K562 (cell line): ENCODE measurements around the gene IL11. TPM values are rescaled to one million over a fixed set of nuclear protein-coding genes. Genes with fewer than 3 reads are reported as not detected.

Source experiments
- ATAC-seq: fragments of 200-7000 bp; cut with Tn5 transposase; 3 replicates; pipeline ENCODE4 v1.9.1; 2020; ENCODE audit warnings: moderate library complexity
- BruUV-seq: library from RNA; stranded (reverse); fragments of 400-500 nt; replicated peaks from 2 replicates; lab custom pipeline; 2021; lab: Mats Ljungman, UMichigan
- CTCF ChIA-PET: fragments of 300-600 bp; formaldehyde crosslinking; extraction: SDS; loops from one replicate; lab custom pipeline; 2021; ENCODE audit warnings: low intra/inter-chr PET ratio; lab: Yijun Ruan, JAX
- POLR2A ChIA-PET: fragments of 300-600, 350-650 bp; sonication (Branson Sonifier 250); formaldehyde crosslinking; extraction: SDS; loops from one replicate; lab custom pipeline; 2021; ENCODE audit warnings: antibody characterized with exemption, inconsistent platforms; lab: Yijun Ruan, JAX
- DNase-seq, 4 experiments: peaks; one replicate each; pipeline versions ENCODE4 v3.0.0 to v3.0.0-alpha.2; 2011 to 2018; ENCODE audit warnings: low spot score in 3 of 4, mixed read lengths in 3 of 4; ENCODE audit errors: extremely low read depth in 1 of 4
- FAIRE-seq: peaks from 2 replicates; lab custom pipeline; 2011; peaks lifted over from hg19 to GRCh38; lab: Jason Lieb, UNC
- H2AFZ ChIP-seq: 2 replicates; pipeline ENCODE4 v1.6.0; 2011; ENCODE audit warnings: low read depth, low read length, control low read depth, inconsistent platforms
- H3K27ac ChIP-seq: fragments of 200-600 bp; 3 replicates; pipeline ENCODE4 v1.8.0; 2011; ENCODE audit warnings: low read depth, mild to moderate bottlenecking, control low read depth, inconsistent platforms, low read length, moderate library complexity, mixed read lengths; ENCODE audit errors: extremely low read depth
- H3K27me3 ChIP-seq, 2 experiments: fragments of 300-600 bp in 1 of 2; 2 replicates in 1 of 2; 3 replicates in 1 of 2; pipeline versions ENCODE4 v1.6.0 to v1.8.0; 2011; ENCODE audit warnings: inconsistent platforms in 2 of 2, low read length in 2 of 2, mild to moderate bottlenecking in 1 of 2, mixed read lengths in 1 of 2, moderate library complexity in 1 of 2; ENCODE audit not compliant: control insufficient read depth in 2 of 2, insufficient read depth in 2 of 2
- H3K36me3 ChIP-seq: fragments of 300-600 bp; 3 replicates; pipeline ENCODE4 v1.8.0; 2011; ENCODE audit warnings: mild to moderate bottlenecking, low read length, inconsistent platforms; ENCODE audit not compliant: control insufficient read depth, insufficient read depth
- H3K4me1 ChIP-seq, 2 experiments: fragments of 200-600 bp in 1 of 2; replicated peaks in 1 of 2; 2 replicates in 1 of 2; 3 replicates in 1 of 2; pipeline versions ENCODE4 v1.5.1 to v1.8.0; 2011; ENCODE audit warnings: inconsistent platforms in 2 of 2, low read length in 2 of 2, mild to moderate bottlenecking in 1 of 2, mixed read lengths in 1 of 2, moderate library complexity in 1 of 2; ENCODE audit not compliant: control insufficient read depth in 2 of 2, insufficient read depth in 2 of 2
- H3K4me2 ChIP-seq: 2 replicates; pipeline ENCODE4 v1.6.1; 2011; ENCODE audit warnings: low read length, control low read depth, inconsistent platforms, mixed read lengths; ENCODE audit not compliant: insufficient read depth
- H3K4me3 ChIP-seq: fragments of 200-600 bp; sonication (generic), shearing (Covaris generic); 2 replicates; pipeline ENCODE4 v1.5.1; 2016; ENCODE audit warnings: control low read depth, inconsistent platforms
- H3K79me2 ChIP-seq: fragments of 200-600 bp; 3 replicates; pipeline ENCODE4 v1.8.0; 2011; ENCODE audit warnings: low read length, inconsistent platforms; ENCODE audit not compliant: control insufficient read depth, insufficient read depth
- H3K9ac ChIP-seq, 2 experiments: 2 replicates each; pipeline versions ENCODE4 v1.6.0 to v1.6.1; 2011; ENCODE audit warnings: low read depth in 2 of 2, low read length in 2 of 2, control low read depth in 1 of 2, inconsistent platforms in 1 of 2, mild to moderate bottlenecking in 1 of 2, mixed read lengths in 1 of 2; ENCODE audit not compliant: insufficient read depth in 1 of 2
- H3K9me1 ChIP-seq: one replicate; pipeline ENCODE4 v1.6.0; 2011; ENCODE audit warnings: inconsistent platforms, mild to moderate bottlenecking, low read length, moderate library complexity; ENCODE audit not compliant: control insufficient read depth, insufficient read depth
- H3K9me3 ChIP-seq: replicated peaks from 2 replicates; pipeline ENCODE4 v1.5.1; 2011; ENCODE audit warnings: low read depth, low read length, inconsistent platforms; ENCODE audit not compliant: control insufficient read depth, insufficient read depth
- H4K20me1 ChIP-seq: replicated peaks from 2 replicates; pipeline ENCODE4 v1.6.1; 2011; ENCODE audit warnings: low read length, inconsistent platforms, mixed read lengths; ENCODE audit not compliant: control insufficient read depth, insufficient read depth
- ATF1 ChIP-seq, 2 experiments: fragments of 450-650 bp in 1 of 2; IDR thresholded peaks; 2 replicates each; pipeline ENCODE4 v1.6.1; 2016; ENCODE audit warnings: missing compliant biosample characterization in 1 of 2, missing genetic modification characterization in 1 of 2
- ATF7 ChIP-seq: fragments of 450-650 bp; IDR thresholded peaks from 2 replicates; pipeline ENCODE4 v1.7.1; 2014; ENCODE audit warnings: mild to moderate bottlenecking, moderate library complexity
- EHMT2 ChIP-seq: fragments of 450-650 bp; IDR thresholded peaks from 2 replicates; pipeline ENCODE4 v1.6.1; 2018; ENCODE audit warnings: antibody characterized with exemption
- HCFC1 ChIP-seq: IDR thresholded peaks from 2 replicates; pipeline ENCODE4 v1.6.1; 2012; ENCODE audit warnings: low read depth, low read length, improper control_type of control experiment
- NCOA4 ChIP-seq: fragments of 450-650 bp; IDR thresholded peaks from 2 replicates; pipeline ENCODE4 v1.6.1; 2018; ENCODE audit warnings: mild to moderate bottlenecking; ENCODE audit not compliant: partially characterized antibody
- NFIC ChIP-seq: fragments of 450-650 bp; IDR thresholded peaks from 2 replicates; pipeline ENCODE4 v1.6.1; 2017; ENCODE audit warnings: mild to moderate bottlenecking, inconsistent platforms
- PHB ChIP-seq: fragments of 250-450 bp; sonication (Bioruptor Pico); IDR thresholded peaks from 2 replicates; pipeline ENCODE4 v1.5.0; 2021
- POLR2G ChIP-seq: fragments of 200-400 bp; formaldehyde crosslinking; IDR thresholded peaks from 2 replicates; pipeline ENCODE4 v1.6.1; 2017; ENCODE audit warnings: low read depth, mild to moderate bottlenecking, antibody characterized with exemption, low read length, moderate library complexity
- RBM25 ChIP-seq: fragments of 200-400 bp; formaldehyde crosslinking; IDR thresholded peaks from 2 replicates; pipeline ENCODE4 v1.6.1; 2018; ENCODE audit warnings: low read length, low read depth, moderate library complexity; ENCODE audit not compliant: severe bottlenecking
- RCOR1 ChIP-seq, 2 experiments: IDR thresholded peaks; 2 replicates each; pipeline ENCODE4 v1.6.1; 2012; ENCODE audit warnings: low read depth in 2 of 2, low read length in 2 of 2, borderline replicate concordance in 1 of 2, improper control_type of control experiment in 1 of 2
- SIRT6 ChIP-seq: IDR thresholded peaks from one replicate; pipeline ENCODE4 v1.6.1; 2012; ENCODE audit warnings: low read depth, mild to moderate bottlenecking, control low read depth, inconsistent platforms, low read length, moderate library complexity
- SMARCB1 ChIP-seq: IDR thresholded peaks from 2 replicates; pipeline ENCODE4 v1.6.1; 2011; ENCODE audit warnings: improper control_type of control experiment, low read depth; ENCODE audit not compliant: insufficient read length
- ZNF3 ChIP-seq: fragments of 250-450 bp; sonication (Bioruptor Pico); IDR thresholded peaks from 2 replicates; pipeline ENCODE4 v1.5.0; 2021; ENCODE audit warnings: mild to moderate bottlenecking, moderate library complexity
- ZNF444 ChIP-seq: fragments of 250-450 bp; sonication (Bioruptor Pico); IDR thresholded peaks from 2 replicates; pipeline ENCODE4 v1.4.0; 2020; ENCODE audit warnings: mild to moderate bottlenecking, moderate library complexity
- WGBS: fragments of 100-300 bp; shearing (Covaris generic); methylation state at CpG from one replicate; pipeline ENCODE4 v1.1.6; 2016; ENCODE audit warnings: low coverage, mixed read lengths; ENCODE audit not compliant: insufficient coverage; ENCODE audit errors: missing lambda C conversion rate; 5-methylcytosine and 5-hydroxymethylcytosine counted together
- in situ Hi-C: fragments of 300-500 bp; cut with MboI; formaldehyde crosslinking; loops from 4 replicates; pipeline ENCODE4 v1.15.0; 2018; ENCODE audit warnings: inconsistent platforms, mixed read lengths
- intact Hi-C: fragments of 100-400 bp; cut with micrococcal nuclease; formaldehyde crosslinking; loops from 2 replicates; pipeline ENCODE4 v1.14.2; 2022
- polyA plus RNA-seq, 8 experiments: library from polyadenylated mRNA; depleted of rRNA in 4 of 8; stranded (reverse) in 5 of 8; unstranded in 3 of 8; fragments of >200 nt; fragmentation: Nextera tagmentation in 2 of 8; fragmentation: Illumina TruSeq in 1 of 8; extraction: Ambion mirVana in 2 of 8; extraction: Trizol in 1 of 8; gene quantifications; 2 replicates each; pipeline versions ENCODE4 v1.2.1 to v1.2.3, GENCODE V29; 2011 to 2014; ENCODE audit warnings: inconsistent platforms in 1 of 8, missing spikeins in 1 of 8
- total RNA-seq, 7 experiments: library from RNA; depleted of rRNA in 6 of 7; stranded (reverse); fragments of >200 nt in 6 of 7; fragmentation: Illumina TruSeq in 2 of 7; extraction: Trizol in 2 of 7; gene quantifications; 2 replicates each; pipeline versions ENCODE4 v1.2.1 to v1.2.3, GENCODE V29; 2011 to 2021; ENCODE audit warnings: low replicate concordance in 1 of 7
- TF ChIP-seq, protein P1 (sequence below): sonication (generic); formaldehyde crosslinking; IDR thresholded peaks from 2 replicates; pipeline ENCODE4 v1.4.0; 2020; ENCODE audit warnings: mild to moderate bottlenecking, missing genetic modification reagents
- TF ChIP-seq, protein P2 (sequence below): fragments of 250-450 bp; sonication (Bioruptor Pico); IDR thresholded peaks from 2 replicates; pipeline ENCODE4 v1.5.0; 2021; ENCODE audit warnings: mild to moderate bottlenecking, borderline replicate concordance
- TF ChIP-seq, protein P3 (sequence below): sonication (generic); formaldehyde crosslinking; IDR thresholded peaks from 2 replicates; pipeline ENCODE4 v1.8.1; 2023; ENCODE audit warnings: mild to moderate bottlenecking, missing genetic modification reagents

Gene IL11
- total and polyA plus RNA-seq, 9 of the 15 experiments (the other 6 are each of a cell fraction or from before 2014, with no cell fraction given): 0.04 to 0.42 (median 0.06) TPM; not detected in 6

DNA sequence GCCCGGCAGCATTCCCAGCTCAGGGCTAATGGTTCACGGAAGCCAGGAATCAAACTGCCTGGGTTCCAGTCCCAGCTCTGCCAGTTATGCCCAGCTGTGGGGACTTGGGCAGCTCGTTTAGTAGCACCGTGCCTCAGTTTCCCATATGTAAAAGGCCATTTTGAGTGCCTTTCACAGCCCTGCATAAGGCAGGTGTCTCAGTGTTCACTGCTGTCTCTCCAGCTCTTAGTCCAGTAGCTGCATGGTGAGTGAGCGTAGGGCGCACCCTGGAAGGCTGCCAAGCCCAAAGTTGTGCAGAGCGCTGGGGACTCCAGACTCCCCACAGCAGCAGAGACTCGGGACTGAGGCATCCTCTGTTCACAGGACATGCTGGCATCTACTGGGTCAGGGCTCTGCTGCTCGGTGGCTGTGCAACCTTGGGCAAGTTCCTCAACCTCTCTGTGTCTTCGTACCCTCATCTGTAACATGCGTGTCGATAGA, 21.0 kb upstream of the IL11 start:
- Histone ChIP-seq H4K20me1 (peaks cover 52% of the 10 kb centered on the region), H3K27me3 (no peaks in the 10 kb centered on the region), H3K79me2 (peaks cover 38% of the 10 kb centered on the region), H3K27ac (no peak overlapping the region), H3K4me1 (peaks cover 44 to 60% of the 10 kb centered on the region in 2 experiments), H3K9me3 (no peaks in the 10 kb centered on the region), H2AFZ (no peak overlapping the region), H3K4me3 (no peak overlapping the region), H3K9me1 (peaks cover 19% of the 10 kb centered on the region), H3K9ac (no peak overlapping the region), H3K4me2 (no peak overlapping the region), H3K36me3 (peaks cover 52% of the 10 kb centered on the region)
- intact Hi-C loops (no loop called here), in situ Hi-C loops (no loop called here)
- DNase-seq (peak in 1 of 4 experiments; percentile 21), ATAC-seq (no peak), FAIRE-seq (peak; percentile 26)
- 72% methylated on average over 12 of the region's 12 CpGs for WGBS
- ChIA-PET POLR2A (interaction anchor here (0.6 to 12.9 kb wide), 5 partner anchors 8 to 906 kb away, joined by 3 to 195 read pairs (median 6); partner anchors contain the start of gene UBE2S), CTCF (no interaction called here)
- no TSS peak for BruUV-seq
- TF ChIP-seq HCFC1 (no peak), ZNF444 (CRISPR knock-in tag) (no peak), RCOR1 (IDR thresholded peaks at IDR 0.05; ENCODE audit: borderline replicate concordance in 1 of 2, low read depth in 2 of 2, low read length in 2 of 2) (0 out of 4 replicates have a peak, but pooled peaks of 1 of the 2 experiments have one; percentile 34), ZNF3 (CRISPR knock-in tag) (no peak), EHMT2 (no peak), RBM25 (peak; percentile 80), NCOA4 (no peak), ATF1 (CRISPR knock-in tag; IDR thresholded peaks at IDR 0.05) (no peak), ATF1 (tag; IDR thresholded peaks at IDR 0.05) (no peak), POLR2G (peak; percentile 63; the same call in 1 of the 2 replicates), PHB (CRISPR knock-in tag) (no peak), SMARCB1 (no peak), NFIC (peak; percentile 89), ATF7 (no peak), SIRT6 (peak; percentile 75)
- TF ChIP-seq, protein P1, sequence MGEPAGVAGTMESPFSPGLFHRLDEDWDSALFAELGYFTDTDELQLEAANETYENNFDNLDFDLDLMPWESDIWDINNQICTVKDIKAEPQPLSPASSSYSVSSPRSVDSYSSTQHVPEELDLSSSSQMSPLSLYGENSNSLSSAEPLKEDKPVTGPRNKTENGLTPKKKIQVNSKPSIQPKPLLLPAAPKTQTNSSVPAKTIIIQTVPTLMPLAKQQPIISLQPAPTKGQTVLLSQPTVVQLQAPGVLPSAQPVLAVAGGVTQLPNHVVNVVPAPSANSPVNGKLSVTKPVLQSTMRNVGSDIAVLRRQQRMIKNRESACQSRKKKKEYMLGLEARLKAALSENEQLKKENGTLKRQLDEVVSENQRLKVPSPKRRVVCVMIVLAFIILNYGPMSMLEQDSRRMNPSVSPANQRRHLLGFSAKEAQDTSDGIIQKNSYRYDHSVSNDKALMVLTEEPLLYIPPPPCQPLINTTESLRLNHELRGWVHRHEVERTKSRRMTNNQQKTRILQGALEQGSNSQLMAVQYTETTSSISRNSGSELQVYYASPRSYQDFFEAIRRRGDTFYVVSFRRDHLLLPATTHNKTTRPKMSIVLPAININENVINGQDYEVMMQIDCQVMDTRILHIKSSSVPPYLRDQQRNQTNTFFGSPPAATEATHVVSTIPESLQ (CRISPR knock-in tag): no peak
- TF ChIP-seq, protein P2, sequence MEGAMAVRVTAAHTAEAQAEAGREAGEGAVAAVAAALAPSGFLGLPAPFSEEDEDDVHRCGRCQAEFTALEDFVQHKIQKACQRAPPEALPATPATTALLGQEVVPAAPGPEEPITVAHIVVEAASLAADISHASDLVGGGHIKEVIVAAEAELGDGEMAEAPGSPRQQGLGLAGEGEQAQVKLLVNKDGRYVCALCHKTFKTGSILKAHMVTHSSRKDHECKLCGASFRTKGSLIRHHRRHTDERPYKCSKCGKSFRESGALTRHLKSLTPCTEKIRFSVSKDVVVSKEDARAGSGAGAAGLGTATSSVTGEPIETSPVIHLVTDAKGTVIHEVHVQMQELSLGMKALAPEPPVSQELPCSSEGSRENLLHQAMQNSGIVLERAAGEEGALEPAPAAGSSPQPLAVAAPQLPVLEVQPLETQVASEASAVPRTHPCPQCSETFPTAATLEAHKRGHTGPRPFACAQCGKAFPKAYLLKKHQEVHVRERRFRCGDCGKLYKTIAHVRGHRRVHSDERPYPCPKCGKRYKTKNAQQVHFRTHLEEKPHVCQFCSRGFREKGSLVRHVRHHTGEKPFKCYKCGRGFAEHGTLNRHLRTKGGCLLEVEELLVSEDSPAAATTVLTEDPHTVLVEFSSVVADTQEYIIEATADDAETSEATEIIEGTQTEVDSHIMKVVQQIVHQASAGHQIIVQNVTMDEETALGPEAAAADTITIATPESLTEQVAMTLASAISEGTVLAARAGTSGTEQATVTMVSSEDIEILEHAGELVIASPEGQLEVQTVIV (CRISPR knock-in tag): no peak
- TF ChIP-seq, protein P3, sequence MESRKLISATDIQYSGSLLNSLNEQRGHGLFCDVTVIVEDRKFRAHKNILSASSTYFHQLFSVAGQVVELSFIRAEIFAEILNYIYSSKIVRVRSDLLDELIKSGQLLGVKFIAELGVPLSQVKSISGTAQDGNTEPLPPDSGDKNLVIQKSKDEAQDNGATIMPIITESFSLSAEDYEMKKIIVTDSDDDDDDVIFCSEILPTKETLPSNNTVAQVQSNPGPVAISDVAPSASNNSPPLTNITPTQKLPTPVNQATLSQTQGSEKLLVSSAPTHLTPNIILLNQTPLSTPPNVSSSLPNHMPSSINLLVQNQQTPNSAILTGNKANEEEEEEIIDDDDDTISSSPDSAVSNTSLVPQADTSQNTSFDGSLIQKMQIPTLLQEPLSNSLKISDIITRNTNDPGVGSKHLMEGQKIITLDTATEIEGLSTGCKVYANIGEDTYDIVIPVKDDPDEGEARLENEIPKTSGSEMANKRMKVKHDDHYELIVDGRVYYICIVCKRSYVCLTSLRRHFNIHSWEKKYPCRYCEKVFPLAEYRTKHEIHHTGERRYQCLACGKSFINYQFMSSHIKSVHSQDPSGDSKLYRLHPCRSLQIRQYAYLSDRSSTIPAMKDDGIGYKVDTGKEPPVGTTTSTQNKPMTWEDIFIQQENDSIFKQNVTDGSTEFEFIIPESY (CRISPR knock-in tag): peak; percentile 67; the same call in 1 of the 2 replicates
